HG02938 (cell line): Measurements from ENCODE around the gene ITGA7.

Experiments
- ATAC-seq: cut with Tn5 transposase; IDR thresholded peaks from one replicate; pipeline ENCODE4 v1.9.1; 2021; ENCODE audit warnings: mild to moderate bottlenecking, moderate library complexity; ENCODE audit not compliant: unreplicated experiment

The ITGA7 gene

DNA sequence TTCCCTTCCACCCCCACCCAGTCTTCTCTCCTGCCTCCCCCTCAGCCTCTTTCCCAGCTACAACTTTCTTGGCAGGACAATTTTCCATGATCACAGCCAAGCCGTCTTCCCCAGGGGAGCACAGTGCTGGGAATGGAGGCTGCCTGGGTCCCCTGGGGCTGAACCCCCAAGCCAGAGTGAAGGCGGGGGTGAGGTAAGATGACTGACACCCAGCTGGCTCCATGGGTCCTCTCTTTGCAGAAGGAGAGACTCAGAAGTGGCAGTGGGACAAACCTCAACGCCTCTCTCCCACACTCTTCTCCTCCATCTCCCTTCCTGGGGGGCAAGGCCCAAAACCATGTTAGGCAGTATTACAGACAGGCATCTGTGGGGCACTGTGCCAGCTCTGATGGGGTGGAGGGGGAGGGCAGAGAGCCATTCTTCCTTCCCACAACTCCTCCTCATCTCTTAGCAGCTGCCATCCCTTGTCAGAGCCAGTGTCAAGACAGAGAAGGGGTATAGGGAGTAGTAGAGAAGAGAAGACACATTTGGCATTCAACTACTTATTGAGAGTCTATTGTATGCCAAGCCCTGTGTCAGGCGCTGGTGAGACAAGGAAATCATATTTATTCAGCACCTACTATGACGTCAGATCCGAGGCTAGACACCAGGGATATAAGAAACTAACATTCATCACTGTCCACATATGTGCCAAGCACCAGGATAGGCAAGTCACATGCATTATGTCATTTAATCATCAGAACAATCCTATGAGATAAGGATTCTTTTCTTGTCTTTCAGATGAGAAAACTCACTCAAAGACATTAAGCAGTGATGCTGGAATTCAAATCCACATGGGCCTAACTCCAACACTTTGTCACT lies 3.6 kb downstream of the ITGA7 start:
- ATAC-seq = no peak

DNA sequence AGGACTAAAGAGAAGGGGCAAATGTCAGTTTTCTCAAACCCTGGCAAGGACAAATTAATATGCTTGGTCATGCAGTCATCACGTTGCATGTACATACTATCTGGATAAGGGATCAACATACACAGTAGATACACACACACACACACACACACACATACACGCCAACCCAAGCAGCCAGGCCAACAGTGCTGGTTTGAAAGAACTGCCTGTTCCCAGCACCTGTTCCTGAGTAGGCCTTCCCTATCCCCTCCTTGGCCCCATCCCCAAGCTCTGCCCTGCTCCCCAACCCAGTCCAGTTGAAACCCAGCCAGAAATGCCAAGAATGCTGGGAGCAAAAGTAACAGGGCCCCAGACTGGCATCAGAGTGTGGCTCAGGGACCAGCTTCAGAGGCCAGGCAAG lies 4.4 kb downstream of the ITGA7 start:
- no peak for ATAC-seq

DNA sequence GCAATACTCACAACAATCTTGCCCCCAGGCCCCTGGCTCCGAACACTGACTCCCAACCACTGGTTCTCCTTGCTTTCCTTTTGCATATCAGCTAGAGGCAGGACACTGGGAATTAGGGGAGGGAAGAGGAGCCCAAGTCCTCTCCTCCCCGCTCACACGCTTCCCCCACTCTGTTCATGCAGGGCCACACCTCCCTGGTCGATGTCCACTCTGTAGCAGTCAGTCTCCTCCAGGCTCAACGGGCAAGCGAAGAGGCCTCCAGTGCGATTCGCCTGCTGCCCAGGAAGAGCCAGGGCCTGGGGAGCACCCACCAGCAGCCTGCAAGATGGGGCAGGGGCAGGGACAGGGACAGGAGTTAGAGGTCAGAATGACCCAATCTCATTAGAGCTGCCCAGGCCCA lies 4.8 kb downstream of the ITGA7 start:
- no peak for ATAC-seq

DNA sequence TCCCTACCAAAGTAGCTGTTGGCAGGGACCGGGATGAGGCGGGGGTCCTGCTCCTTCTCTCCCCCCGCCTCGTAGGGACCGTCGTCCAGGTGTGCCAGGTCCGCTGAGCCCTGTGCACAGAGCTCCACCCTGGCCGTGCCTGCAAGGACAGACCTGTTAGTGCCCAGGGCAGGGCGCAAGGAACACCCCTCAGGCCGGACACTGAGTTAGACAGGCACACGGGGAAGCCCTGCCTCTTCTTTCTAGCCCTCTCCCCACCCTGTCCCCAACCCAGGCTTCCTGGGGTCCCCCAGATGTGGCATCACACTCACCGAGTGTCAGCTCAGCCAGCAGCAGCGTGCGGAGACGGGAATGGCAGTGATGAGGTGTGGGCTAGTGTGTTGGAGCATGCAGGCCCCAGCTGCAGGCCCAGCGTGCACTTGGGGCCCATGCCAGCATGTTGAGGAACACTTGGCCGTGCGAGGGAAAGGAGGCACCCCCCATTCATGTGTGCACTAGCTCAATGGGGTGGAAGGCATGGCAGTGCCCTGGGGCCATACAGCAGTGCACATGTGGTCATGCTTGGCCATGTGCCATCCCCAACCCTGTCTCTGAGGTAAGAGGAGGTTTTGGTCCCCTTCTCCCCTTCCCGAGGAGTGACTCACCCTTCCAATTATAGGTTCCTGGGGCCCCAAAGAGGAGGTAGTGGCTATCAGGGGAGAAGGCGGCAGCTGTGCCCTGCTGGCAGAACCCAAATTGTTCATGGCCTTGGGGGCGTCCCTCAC lies 7.3 kb downstream of the ITGA7 start:
- no peak for ATAC-seq

DNA sequence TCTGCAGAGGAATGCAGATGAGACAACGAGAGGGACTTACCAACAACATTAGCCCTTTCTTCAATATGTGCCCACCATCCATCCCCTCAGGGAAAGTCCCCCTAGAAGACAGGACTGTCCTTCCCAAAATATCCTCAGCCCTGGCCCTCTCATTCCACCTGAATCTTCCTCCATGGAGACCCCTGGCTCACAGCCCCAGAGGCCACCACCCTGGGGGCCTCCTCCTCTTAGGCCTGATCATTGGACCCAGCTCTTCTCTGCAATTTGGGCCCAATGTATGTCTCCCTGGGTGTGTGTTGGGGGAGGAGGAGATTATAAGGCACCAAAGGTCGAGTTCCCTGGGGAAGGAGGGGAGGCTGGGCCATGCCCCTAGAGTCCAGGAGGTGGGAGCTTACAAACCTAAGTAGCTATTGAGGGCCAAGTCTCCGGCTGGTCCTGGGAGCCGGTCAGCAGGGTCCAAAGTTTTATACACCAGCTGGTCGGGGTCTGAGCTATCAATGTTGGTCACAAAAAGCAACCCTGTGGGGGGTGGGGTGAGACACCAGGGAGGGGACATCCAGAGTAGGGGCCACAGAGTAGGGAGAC lies 8.1 kb downstream of the ITGA7 start:
- no peak for ATAC-seq

DNA sequence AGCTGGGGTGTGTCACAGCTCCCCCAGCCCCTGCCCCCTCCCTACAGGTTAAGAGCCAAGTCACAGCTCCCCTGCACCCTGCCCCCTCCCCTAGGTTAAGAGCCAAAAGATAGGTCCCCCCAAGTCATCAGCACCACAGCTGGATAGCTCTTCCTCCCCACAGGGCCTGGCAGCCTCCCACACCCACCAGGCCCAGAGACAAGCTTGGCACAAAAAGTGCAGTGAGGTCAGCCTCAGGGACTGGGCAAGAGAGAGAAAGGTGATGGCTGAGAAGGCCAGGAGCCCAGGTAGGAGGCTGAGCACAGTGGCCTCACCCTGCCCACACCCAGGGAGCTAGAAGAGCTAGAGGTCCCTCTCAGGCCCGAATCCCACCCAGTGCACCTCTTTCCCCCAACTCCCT lies 8.7 kb downstream of the ITGA7 start:
- no peak for ATAC-seq

DNA sequence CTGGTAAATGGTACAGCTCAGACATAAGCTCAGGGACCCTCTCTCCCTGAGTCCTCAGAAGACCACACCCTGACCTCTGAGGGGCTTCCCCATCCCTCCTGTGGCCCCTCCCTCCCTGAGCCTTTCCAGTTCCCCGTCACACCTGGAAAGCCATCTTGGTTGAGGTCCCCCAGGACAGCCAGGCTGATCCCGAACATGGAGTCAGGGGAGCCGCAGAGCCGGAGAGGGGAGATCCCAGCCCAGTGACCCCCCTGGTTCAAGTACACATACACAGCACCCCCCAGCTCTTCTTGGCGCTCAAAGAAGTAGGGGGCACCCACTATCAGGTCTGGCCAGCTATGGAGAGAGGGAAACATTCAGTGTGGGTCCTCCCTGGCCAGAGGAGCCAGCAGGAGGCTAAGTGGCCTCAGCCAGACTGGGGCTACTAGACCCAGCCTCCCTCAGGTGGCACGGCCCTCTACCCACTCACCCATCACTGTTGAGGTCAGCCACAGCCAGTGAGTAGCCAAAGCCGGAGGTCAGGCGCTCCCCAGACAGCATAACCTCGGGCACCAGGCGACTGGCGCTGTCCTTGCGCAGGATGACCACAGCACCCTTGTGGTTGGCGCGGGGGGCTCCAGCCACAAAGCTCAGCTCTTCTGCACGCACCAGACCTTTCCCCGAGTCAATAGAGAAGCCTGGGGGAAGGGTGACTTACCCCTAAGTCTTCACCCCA lies 9.3 kb downstream of the ITGA7 start:
- no peak for ATAC-seq

DNA sequence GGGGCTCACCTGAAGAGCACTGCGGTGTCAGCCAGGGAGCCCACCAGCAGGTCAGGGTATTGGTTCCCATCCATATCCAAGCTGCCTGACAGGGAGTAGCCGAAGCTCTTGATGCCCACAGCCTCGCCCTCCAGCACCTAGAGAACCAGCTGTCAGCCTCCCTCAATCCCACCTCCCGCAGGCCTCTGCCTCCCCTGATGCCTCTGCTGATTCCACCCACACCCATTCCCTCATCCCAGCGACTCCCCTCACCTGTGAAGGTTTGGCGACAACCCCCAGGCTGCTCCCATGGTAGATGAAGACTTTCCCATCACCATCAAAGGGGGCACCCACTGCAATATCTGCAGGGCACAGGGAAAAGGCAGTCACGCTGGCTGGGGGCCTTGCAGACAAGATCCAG lies 10.0 kb downstream of the ITGA7 start:
- no peak for ATAC-seq

DNA sequence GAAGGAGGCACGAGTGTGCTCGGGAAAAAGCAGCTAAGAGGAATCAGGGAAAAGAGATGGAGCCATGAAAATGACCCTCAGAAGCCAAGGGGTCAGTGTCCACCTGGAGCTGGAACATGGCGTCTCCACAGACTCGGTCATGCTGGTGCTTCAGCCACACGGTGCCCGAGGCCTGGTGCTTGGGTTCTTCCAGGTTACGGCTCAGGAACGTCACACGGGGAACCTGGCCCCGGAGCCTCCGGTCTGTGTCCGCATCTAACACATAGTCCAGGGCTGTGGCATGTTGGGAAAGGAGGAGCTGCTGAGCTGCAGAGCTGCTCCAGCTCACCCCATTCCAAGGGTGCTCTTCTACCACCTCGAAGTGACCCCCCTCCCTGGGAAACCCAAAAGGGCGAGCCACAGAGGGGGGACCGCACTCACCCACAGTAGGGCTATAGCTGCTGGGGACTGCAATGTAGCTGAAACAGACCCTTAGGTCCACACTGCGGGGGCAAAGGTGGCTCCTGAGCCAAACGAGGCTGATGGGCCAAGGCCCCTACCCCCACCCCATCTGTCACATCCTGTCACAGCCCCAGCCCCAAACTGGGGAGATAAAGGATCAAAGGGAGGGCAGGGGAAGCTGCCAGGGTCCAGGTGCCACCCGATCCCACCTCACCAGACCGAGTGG lies 10.8 kb downstream of the ITGA7 start:
- ATAC-seq = no peak

DNA sequence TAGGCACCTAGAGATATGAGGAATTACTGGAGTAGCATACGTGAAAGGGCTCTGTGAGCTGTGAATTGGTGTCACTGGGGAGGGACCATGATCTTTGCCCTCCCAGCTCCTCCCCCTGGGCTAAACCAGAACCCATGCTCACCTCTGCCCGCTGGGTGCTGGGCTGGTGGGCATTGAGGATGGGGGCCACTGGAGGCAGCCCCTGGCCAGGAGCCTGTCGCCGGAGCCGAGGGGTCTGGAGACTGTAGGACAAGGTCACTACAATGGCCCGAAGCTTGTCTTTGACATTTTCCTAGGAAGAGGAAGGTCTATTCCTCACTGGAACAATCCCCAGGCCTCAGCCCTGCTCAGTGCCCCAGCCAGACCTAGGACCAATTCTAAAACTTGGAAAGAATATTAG lies 11.6 kb downstream of the ITGA7 start:
- ATAC-seq = no peak

DNA sequence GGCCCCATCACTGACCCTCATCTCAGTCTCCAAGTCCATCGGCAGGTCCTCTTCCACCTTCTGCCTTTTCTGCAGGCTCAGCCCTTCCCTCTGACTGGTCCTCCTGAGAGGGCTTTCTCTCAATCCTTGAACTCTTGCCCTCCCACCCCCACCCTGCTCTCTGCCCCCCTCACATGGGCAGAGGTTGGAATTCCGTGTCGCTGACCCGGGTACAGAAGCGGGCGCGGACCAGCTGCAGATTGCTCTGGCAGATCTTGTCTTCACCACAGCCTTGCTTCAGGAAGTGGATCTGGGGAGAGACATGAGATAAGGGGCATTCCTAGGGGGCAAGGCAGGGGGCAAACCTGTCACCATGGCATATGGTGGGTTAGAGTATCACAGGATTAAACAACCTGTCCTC lies 12.4 kb downstream of the ITGA7 start:
- ATAC-seq = no peak

DNA sequence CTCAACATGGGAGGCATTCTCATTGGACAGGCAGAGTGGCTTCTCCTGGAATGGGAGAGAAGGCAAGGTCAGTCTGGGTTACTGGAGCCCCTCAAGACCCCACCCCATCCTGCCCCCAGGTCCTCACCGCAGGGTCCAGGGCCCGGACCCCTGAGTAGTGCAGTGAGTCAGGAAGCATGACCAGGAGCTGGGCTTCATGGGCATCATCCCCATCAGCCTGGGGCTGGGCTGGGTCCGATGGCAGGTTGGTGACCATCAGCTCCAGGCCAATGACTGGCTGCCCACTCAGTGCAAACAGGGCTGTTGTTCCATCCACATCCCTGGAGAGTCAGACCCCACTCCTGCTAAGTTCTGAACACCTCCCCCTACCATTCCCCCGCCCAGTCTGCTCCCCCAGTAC lies 13.1 kb downstream of the ITGA7 start:
- ATAC-seq = no peak

DNA sequence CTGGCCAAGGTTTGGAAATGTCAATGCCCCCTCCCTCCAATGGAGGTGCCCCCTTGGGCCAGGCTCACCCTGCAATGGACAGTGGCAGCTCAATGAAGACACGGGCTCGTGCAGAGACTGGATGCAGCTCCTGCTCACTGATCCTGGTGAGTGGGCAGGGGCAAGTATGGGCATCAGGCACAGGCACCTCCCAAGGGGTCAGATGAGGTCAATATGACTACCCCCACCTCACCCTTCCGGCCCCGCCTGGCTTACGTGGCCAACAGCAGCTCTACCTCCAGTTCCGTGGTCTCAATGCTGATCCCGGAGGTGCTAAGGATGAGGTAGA lies 13.6 kb downstream of the ITGA7 start:
- no peak for ATAC-seq

DNA sequence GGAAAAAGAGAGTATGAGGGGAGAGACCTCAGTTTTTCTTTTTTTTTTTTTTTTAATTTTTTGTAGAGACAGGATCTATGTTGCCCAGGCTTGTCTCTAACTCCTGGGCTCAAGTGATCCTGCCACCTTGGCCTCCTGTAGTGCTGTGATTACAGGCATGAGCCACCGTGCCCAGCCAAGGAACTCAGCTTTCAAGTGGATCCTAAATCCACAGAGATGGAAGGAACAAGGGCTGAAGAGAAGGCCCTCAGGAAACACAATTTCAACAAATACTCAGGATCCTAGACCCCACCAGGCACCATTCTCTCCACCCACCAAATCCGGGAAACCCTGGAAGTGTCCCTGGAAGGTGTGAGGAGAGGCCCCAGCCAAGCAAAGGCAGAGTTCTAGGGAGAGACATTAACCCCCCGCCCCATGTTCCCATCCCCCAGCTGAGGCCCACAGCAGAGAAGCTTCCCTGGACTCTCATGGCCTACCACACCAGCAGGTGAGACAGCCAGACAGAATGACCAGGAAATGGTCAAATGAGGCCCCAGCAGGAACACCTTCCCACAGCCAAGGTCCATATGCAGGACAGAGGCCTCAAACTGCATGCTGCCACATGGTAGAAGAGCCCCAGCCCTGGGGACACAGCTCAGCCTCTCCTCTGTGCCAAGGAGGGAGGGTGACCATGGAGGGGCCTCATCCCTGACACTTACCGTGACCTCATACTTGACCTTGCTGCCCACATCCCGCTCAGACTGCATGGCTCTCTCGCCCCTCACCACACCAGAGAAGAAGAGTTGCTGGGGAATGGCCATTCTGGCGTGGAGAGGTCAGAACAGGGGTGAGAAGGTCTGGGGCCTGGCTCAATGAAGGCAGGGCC lies 14.1 kb downstream of the ITGA7 start:
- no peak for ATAC-seq

DNA sequence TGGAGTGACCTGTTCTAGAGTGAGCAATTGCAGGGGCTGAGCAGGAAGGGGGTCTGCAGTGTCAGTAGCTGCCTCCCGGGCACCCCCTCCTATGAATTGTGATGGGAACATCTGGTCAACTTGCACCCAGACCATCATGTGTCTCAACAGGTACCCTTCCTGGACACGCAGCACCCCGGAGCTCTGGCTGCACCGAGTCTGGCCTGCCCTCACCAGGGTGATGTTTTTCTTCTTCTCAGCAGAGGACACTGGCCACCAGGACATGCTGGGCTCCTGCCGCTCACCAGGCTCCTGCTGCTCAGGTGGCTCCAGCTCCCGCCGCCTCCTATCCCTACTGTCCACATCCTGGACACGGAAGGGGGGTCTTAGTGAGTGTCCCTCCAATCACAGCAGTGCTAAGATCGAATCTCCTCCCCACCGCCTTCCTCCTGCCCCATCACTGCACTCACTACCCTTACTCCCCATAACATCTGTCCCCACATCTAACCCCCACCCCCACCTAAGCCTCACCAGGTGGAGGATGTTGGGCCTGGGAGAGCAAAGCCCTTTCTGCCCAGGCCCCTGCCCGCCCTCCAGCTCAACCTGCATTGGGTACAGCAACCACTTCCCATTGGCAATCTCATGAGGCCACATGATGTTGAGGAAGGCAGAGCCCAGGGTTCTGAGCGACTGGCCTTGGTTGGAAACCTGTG lies 14.9 kb downstream of the ITGA7 start:
- ATAC-seq = no peak

DNA sequence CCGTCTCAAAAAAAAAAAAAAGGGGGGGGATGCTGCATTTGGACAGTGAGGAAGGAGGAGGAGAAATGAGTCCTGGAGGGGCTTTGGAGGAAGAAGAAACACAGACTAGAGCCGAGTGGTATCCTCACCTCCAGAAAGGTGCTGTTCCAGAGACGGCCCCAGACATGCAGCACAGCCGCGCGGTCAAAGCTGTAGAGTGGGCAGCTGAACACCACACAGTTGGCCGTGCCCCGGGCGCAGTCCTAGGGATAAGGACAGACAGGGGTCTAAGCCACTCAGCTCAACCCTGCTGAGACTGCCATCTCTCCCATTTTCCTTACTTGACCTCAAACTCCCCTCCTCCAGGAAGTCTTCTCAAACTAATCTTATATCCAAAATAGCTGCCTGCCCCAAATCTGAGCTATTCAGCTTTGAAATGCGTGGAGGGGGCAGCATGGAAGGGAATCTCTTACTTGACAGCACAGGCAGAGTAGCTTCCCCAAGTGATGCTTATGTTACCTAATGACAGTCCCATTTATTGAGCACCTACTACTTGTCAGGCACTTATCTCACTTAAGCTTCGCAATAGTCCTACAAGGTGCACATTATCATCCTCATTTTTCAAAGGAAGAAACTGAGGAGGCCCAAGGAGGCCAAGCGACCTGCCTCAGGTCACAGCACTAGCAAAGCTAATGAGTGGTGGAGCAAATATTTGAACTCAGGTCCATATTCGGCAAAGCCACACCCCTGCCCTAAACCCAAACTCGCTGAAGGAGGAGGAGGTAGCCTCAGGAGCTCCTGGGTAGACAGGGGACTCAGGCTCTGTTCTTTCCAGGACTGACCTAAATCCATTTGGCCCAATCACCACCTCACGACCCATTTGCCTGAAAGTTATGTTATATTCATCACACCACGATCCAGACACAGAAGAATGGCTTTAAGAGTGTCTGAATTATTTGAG lies 18.7 kb downstream of the ITGA7 start:
- ATAC-seq = no peak

DNA sequence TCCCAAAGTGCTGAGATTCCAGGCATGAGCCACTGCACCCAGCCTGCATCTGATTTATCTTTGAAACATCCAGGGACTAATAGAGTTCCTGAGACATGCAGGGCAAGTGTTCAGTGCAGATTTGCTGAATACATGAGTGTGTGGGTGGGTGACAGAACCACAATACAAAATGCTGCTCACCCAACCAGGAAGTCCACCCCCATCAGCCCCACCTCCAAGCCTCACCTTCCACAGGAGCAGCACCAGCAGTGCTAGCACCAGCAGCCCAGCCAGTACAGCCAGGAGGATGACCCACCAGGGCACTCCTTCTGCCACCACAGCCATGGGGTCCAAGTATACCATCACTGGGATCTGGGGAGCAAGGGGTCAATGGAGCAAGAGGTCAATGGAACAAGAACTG lies 20.0 kb downstream of the ITGA7 start:
- no peak for ATAC-seq

DNA sequence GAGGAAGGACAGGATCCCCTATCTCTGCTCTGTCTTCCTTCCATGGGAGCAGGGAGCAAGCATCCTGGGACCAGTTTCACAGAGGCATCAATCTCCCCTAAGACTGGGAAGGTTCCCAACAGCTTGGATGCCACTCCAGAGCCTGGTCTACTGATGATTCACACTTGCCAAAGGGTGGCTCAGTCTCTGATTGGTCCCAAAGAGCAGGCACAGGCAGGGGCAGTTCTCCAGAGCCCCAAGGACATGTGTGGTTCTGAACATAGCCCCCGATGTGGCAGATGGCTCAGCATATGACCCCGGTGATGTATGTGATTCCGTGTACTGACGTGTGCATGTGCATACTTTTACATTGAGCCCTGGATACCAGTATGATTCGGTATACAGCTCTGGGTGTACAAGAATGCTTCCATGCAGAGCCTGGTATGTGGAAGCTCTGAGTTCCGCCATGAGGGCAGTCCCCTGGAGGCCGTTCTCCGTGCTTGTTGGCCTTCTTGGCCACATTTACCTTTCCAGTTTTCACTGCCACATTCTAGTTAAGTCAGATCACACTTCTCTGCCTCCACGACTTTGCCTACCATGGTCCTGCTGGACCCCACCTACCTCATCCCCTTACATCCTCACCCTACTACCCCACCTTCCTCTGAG lies 21.2 kb downstream of the ITGA7 start:
- ATAC-seq = no peak
